Trophoblast cell (in vitro differentiated cells and primary cell): Measurements from ENCODE around the gene CAPN9.

Source experiments
- DNase-seq, 2 donors: peaks; one replicate each; pipeline ENCODE4 v3.0.0-alpha.2; 2016
- H2AFZ ChIP-seq: 2 replicates; pipeline ENCODE4 v1.6.1; 2013; ENCODE audit warnings: low read length, moderate library complexity, mild to moderate bottlenecking; ENCODE audit not compliant: insufficient read depth, poor library complexity
- H2AK5ac ChIP-seq: 2 replicates; pipeline ENCODE4 v1.6.1; 2013; ENCODE audit warnings: mild to moderate bottlenecking, low read length
- H2BK120ac ChIP-seq: 2 replicates; pipeline ENCODE4 v1.6.1; 2013; ENCODE audit warnings: low read length, mild to moderate bottlenecking, moderate library complexity; ENCODE audit not compliant: insufficient read depth, poor library complexity
- H2BK12ac ChIP-seq: 2 replicates; pipeline ENCODE4 v1.6.1; 2013; ENCODE audit warnings: mild to moderate bottlenecking, low read length, moderate library complexity
- H2BK5ac ChIP-seq: 2 replicates; pipeline ENCODE4 v1.6.1; 2013; ENCODE audit warnings: low read length, low read depth, moderate library complexity, mild to moderate bottlenecking; ENCODE audit not compliant: poor library complexity
- H3K14ac ChIP-seq: 2 replicates; pipeline ENCODE4 v1.6.1; 2013; ENCODE audit warnings: mild to moderate bottlenecking, low read length
- H3K18ac ChIP-seq: 2 replicates; pipeline ENCODE4 v1.6.1; 2013; ENCODE audit warnings: mild to moderate bottlenecking, low read length
- H3K23ac ChIP-seq: 2 replicates; pipeline ENCODE4 v1.6.1; 2013; ENCODE audit warnings: low read length
- H3K27ac ChIP-seq: 2 replicates; pipeline ENCODE4 v1.5.1; 2013; ENCODE audit warnings: low read depth, mild to moderate bottlenecking, inconsistent platforms, low read length, moderate library complexity
- H3K27me3 ChIP-seq: 2 replicates; pipeline ENCODE4 v1.6.1; 2013; ENCODE audit warnings: inconsistent platforms, mild to moderate bottlenecking, low read length, moderate library complexity; ENCODE audit not compliant: insufficient read depth
- H3K36me3 ChIP-seq, 2 experiments: 1 replicate in 1 of 2; 2 replicates in 1 of 2; pipeline ENCODE4 v1.6.1; 2013; ENCODE audit warnings: low read length in 2 of 2, mild to moderate bottlenecking in 2 of 2, moderate library complexity in 1 of 2; ENCODE audit not compliant: insufficient read depth in 2 of 2, control insufficient read depth in 1 of 2
- H3K4ac ChIP-seq: 2 replicates; pipeline ENCODE4 v1.6.1; 2013; ENCODE audit warnings: low read depth, mild to moderate bottlenecking, low read length, moderate library complexity
- H3K4me1 ChIP-seq, 2 experiments: 1 replicate in 1 of 2; 2 replicates in 1 of 2; pipeline ENCODE4 v1.6.1; 2013; ENCODE audit warnings: low read length in 2 of 2, mild to moderate bottlenecking in 2 of 2, moderate library complexity in 1 of 2; ENCODE audit not compliant: insufficient read depth in 2 of 2, control insufficient read depth in 1 of 2
- H3K4me2 ChIP-seq: 2 replicates; pipeline ENCODE4 v1.6.1; 2013; ENCODE audit warnings: inconsistent platforms, mild to moderate bottlenecking, low read length, moderate library complexity
- H3K4me3 ChIP-seq: 2 replicates; pipeline ENCODE4 v1.5.1; 2013; ENCODE audit warnings: mild to moderate bottlenecking, low read depth, low read length, inconsistent platforms
- H3K79me1 ChIP-seq: one replicate; pipeline ENCODE4 v1.6.1; 2013; ENCODE audit warnings: low read length
- H3K79me2 ChIP-seq: 2 replicates; pipeline ENCODE4 v1.6.1; 2013; ENCODE audit warnings: low read length, mild to moderate bottlenecking; ENCODE audit not compliant: control insufficient read depth, insufficient read depth, poor library complexity
- H3K9ac ChIP-seq: 2 replicates; pipeline ENCODE4 v1.6.1; 2013; ENCODE audit warnings: mild to moderate bottlenecking, low read length
- H3K9me3 ChIP-seq: 2 replicates; pipeline ENCODE4 v1.6.1; 2013; ENCODE audit warnings: low read depth, mild to moderate bottlenecking, control low read depth, inconsistent platforms, low read length; ENCODE audit not compliant: insufficient read depth
- H4K12ac ChIP-seq: 2 replicates; pipeline ENCODE4 v1.6.1; 2013; ENCODE audit warnings: low read depth, mild to moderate bottlenecking, low read length, moderate library complexity
- H4K8ac ChIP-seq: 2 replicates; pipeline ENCODE4 v1.6.1; 2013; ENCODE audit warnings: low read depth, mild to moderate bottlenecking, low read length, moderate library complexity
- H4K91ac ChIP-seq: one replicate; pipeline ENCODE4 v1.6.1; 2013; ENCODE audit warnings: low read depth, mild to moderate bottlenecking, low read length, moderate library complexity
- WGBS: extraction: QIAGEN DNeasy Blood & Tissue Kit; methylation state at CpG from one replicate; pipeline ENCODE4 v1.1.7; 2013; ENCODE audit warnings: missing lambda C conversion rate; ENCODE audit not compliant: insufficient read length, insufficient coverage; ENCODE audit errors: extremely low coverage; 5-methylcytosine and 5-hydroxymethylcytosine counted together

The CAPN9 gene

DNA sequence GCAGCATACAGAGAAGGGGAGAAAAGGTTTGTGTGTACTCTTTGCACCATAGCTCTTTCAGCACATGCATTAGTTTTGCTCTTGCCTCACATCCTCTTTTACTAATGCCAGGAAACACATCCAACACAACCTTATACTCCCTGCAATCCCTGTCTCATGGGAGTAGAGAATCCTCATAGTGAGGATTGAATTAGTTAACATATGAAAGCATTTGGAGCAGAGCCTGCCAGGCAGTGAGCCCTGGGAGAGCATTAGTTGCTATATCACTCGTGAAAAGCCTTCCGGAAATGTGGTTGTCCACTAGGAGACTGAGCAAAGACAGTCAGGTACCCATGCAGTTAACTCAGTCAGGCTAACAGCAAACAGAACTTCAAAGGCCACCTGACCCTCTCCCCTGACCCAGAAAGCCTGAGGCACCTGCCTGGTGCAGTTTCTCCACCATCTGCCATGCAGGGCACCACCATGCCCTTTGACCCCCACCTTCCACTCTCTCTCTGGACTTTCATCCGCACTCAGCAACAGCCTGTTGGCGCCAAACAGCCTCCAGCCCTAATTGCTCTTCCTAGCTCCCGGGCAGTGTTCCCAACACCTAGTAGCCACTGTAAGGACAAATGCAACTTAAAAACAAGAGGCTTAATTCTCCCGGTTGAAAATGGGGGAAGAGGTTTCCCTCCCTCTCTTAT, 18.3 kb upstream of the CAPN9 start:
- Histone ChIP-seq H2BK12ac (no peak overlapping the region), H3K4ac (no peak overlapping the region), H3K4me1 (peaks cover 0 to 3% of the 10 kb centered on the region in 2 experiments), H3K4me2 (no peak overlapping the region), H2AK5ac (no peak overlapping the region), H4K91ac (no peak overlapping the region), H3K36me3 (no peaks in the 10 kb centered on the region), H4K8ac (no peak overlapping the region), H3K9me3 (peaks cover 2% of the 10 kb centered on the region), H2BK120ac (no peak overlapping the region), H3K27me3 (no peaks in the 10 kb centered on the region), H3K79me1 (no peaks in the 10 kb centered on the region), H3K79me2 (no peaks in the 10 kb centered on the region), H3K14ac (no peak overlapping the region), H3K9ac (peak overlapping the region; percentile 45), H3K4me3 (no peak overlapping the region), H2AFZ (no peak overlapping the region), H4K12ac (no peak overlapping the region), H2BK5ac (no peak overlapping the region), H3K18ac (no peak overlapping the region), H3K27ac (no peak overlapping the region), H3K23ac (no peak overlapping the region)
- DNase-seq: no peak
- WGBS: no CpG with 5 or more reads among the region's 6 CpGs

GRCh38 chr1:230730977-230731376, 16.2 kb upstream of the CAPN9 start:
- H4K12ac ChIP-seq: no peak overlapping the region
- H3K18ac ChIP-seq: no peak overlapping the region
- H4K91ac ChIP-seq: no peak overlapping the region
- no CpG with 5 or more reads among the region's 5 CpGs for WGBS
- H3K9me3 ChIP-seq: peaks cover 2% of the 10 kb centered on the region
- no peak for DNase-seq
- no peaks in the 10 kb centered on the region for H3K36me3 ChIP-seq
- H3K9ac ChIP-seq: no peak overlapping the region
- no peaks in the 10 kb centered on the region for H3K79me1 ChIP-seq
- H3K4me2 ChIP-seq: no peak overlapping the region
- no peak overlapping the region for H3K4me3 ChIP-seq
- no peak overlapping the region for H3K23ac ChIP-seq
- no peak overlapping the region for H2AK5ac ChIP-seq
- H2BK12ac ChIP-seq: no peak overlapping the region
- H3K27me3 ChIP-seq: no peaks in the 10 kb centered on the region
- H2BK120ac ChIP-seq: no peak overlapping the region
- no peak overlapping the region for H3K27ac ChIP-seq
- no peaks in the 10 kb centered on the region for H3K79me2 ChIP-seq
- H3K4ac ChIP-seq: no peak overlapping the region
- H4K8ac ChIP-seq: no peak overlapping the region
- no peak overlapping the region for H2AFZ ChIP-seq
- H3K4me1 ChIP-seq: peaks cover 0 to 3% of the 10 kb centered on the region in 2 experiments
- H3K14ac ChIP-seq: no peak overlapping the region
- H2BK5ac ChIP-seq: no peak overlapping the region

DNA sequence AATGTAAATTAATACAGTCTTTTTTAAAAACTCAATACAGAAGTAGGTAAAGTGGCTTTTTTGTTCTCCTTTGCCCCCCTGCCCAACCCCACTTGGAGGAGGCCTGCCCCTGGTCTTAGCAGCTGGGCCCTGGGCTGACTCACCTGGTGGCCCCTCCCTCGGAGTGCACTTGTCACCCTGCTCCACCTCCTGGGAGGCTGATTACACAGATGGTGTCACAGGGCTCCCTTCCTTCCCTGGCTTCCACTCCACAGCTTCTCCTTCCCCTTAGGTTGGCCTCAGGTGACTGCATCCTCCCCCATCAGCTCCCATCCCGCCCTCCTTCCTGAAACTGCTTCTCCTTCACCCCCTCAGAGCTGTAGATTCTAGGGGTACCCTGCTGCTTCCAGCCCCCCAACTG, 11.7 kb upstream of the CAPN9 start:
- Histone ChIP-seq H2AK5ac (no peak overlapping the region), H3K14ac (no peak overlapping the region)

GRCh38 chr1:230737622-230738262, 9.4 kb upstream of the CAPN9 start:
- Histone ChIP-seq H2BK12ac (no peak overlapping the region), H3K36me3 (no peaks in the 10 kb centered on the region), H3K4me1 (no peaks in the 10 kb centered on the region), H4K91ac (no peak overlapping the region), H3K18ac (no peak overlapping the region), H3K23ac (no peak overlapping the region), H2BK120ac (no peak overlapping the region), H4K8ac (no peak overlapping the region), H3K27ac (no peak overlapping the region), H3K4me2 (no peak overlapping the region), H4K12ac (no peak overlapping the region), H2AFZ (no peak overlapping the region), H3K14ac (no peak overlapping the region), H2AK5ac (no peak overlapping the region), H3K4me3 (no peak overlapping the region), H2BK5ac (no peak overlapping the region), H3K79me1 (no peaks in the 10 kb centered on the region), H3K79me2 (no peaks in the 10 kb centered on the region), H3K9ac (no peak overlapping the region), H3K9me3 (no peaks in the 10 kb centered on the region), H3K4ac (no peak overlapping the region), H3K27me3 (no peaks in the 10 kb centered on the region)
- no CpG with 5 or more reads among the region's 3 CpGs for WGBS
- no peak for DNase-seq

More for the DNA sequence above, 11.7 kb upstream of the CAPN9 start:
- Histone ChIP-seq H3K4me3 (no peak overlapping the region), H3K4me2 (no peak overlapping the region), H3K4me1 (no peaks in the 10 kb centered on the region), H2BK5ac (no peak overlapping the region), H2BK12ac (no peak overlapping the region), H3K79me1 (no peaks in the 10 kb centered on the region), H3K36me3 (no peaks in the 10 kb centered on the region), H3K9ac (no peak overlapping the region), H3K23ac (no peak overlapping the region), H3K18ac (no peak overlapping the region), H4K8ac (no peak overlapping the region), H3K27me3 (no peaks in the 10 kb centered on the region), H2AFZ (no peak overlapping the region), H3K9me3 (no peaks in the 10 kb centered on the region), H2BK120ac (no peak overlapping the region), H3K79me2 (no peaks in the 10 kb centered on the region), H3K4ac (no peak overlapping the region), H4K12ac (no peak overlapping the region), H3K27ac (no peak overlapping the region), H4K91ac (no peak overlapping the region)
- no CpG with 5 or more reads among the region's 2 CpGs for WGBS
- no peak for DNase-seq
